ENCODE data around the gene CEND1. TPM values are rescaled to one million over a fixed set of nuclear protein-coding genes. Genes with fewer than 3 reads are reported as not detected.

CEND1 gene
- polyA plus RNA-seq, 1 donor from 2014 or later, result 11.8 TPM

DNA sequence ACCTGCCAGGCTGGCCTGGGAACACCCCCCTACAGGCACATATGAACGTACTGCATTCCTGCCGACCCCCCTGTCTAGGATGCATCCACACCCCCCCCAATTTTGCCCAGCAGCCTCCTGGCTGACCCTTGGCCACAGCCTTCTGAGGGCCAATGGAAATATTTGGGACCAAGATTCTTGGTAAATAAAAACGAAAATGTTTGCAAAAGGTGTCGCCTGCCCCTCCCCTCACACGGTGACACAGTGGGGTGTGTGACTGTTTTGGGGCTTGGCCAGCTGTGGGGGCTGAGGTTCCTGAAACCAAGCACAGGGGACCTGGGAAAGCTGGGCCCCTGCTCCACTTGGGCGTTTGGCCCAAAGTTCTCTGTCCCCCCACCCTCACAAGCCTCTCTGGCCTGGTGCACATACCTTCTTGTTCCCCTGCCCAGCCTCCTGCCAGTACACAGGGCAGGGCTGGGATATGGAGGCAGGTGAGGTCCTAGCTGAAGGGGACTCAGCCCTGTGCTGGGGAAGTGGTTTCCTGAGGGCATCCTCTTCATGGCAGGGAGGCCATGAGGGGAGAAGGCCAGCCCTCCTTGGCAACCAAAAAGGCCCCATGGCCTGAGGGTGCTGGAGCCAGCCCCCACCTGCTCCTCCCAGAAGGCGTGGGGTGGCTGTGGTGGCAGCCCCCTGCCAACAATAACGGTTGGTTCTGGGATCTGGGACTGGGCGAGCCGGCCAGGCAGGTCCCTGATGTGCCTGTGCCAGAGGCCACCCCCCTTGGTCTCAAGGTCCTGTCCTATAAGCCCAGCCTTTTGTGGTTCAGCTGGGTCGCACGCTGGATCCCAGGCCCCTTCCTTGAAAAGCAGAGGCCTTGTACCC is 35.7 kb upstream of the CEND1 start:
- no peak overlapping the region for H3K9ac ChIP-seq (ENCODE audit: low read length)
- H2AFZ ChIP-seq (ENCODE audit: low read depth, low read length), result no peak overlapping the region
- no peaks in the 10 kb centered on the region for H3K36me3 ChIP-seq (ENCODE audit: insufficient read depth, low read length)
- peaks cover 35% of the 10 kb centered on the region for H3K27me3 ChIP-seq (ENCODE audit: insufficient read depth, low read depth, low read length)
- H3K9me2 ChIP-seq (ENCODE audit: insufficient read depth, low read length), result no peaks in the 10 kb centered on the region
- H3K9me3 ChIP-seq (ENCODE audit: low read length), result no peaks in the 10 kb centered on the region
- H3K4me2 ChIP-seq (ENCODE audit: low read length), result no peak overlapping the region
- H3K27ac ChIP-seq (ENCODE audit: low read length), result no peak overlapping the region
- H3F3A ChIP-seq (ENCODE audit: insufficient read depth, low read length, poor library complexity, severe bottlenecking), result no peaks in the 10 kb centered on the region
- no peaks in the 10 kb centered on the region for H4K20me1 ChIP-seq (ENCODE audit: insufficient read depth)
- H3K79me2 ChIP-seq (replicated peaks; ENCODE audit: insufficient read depth, low read length), result no peaks in the 10 kb centered on the region
- TF ChIP-seq, protein P1, sequence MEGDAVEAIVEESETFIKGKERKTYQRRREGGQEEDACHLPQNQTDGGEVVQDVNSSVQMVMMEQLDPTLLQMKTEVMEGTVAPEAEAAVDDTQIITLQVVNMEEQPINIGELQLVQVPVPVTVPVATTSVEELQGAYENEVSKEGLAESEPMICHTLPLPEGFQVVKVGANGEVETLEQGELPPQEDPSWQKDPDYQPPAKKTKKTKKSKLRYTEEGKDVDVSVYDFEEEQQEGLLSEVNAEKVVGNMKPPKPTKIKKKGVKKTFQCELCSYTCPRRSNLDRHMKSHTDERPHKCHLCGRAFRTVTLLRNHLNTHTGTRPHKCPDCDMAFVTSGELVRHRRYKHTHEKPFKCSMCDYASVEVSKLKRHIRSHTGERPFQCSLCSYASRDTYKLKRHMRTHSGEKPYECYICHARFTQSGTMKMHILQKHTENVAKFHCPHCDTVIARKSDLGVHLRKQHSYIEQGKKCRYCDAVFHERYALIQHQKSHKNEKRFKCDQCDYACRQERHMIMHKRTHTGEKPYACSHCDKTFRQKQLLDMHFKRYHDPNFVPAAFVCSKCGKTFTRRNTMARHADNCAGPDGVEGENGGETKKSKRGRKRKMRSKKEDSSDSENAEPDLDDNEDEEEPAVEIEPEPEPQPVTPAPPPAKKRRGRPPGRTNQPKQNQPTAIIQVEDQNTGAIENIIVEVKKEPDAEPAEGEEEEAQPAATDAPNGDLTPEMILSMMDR (IDR thresholded peaks at IDR 0.05; ENCODE audit: poor library complexity, severe bottlenecking), result no peak
- no peak for TF ChIP-seq POLR2AphosphoS5 (IDR thresholded peaks at IDR 0.05)
- TF ChIP-seq TAF1 (IDR thresholded peaks at IDR 0.05; ENCODE audit: low read depth), result no peak
- TF ChIP-seq SMC3 (conservative IDR thresholded peaks at IDR 0.05; ENCODE audit: poor library complexity), result no peak
- TF ChIP-seq MXI1 (conservative IDR thresholded peaks at IDR 0.05; ENCODE audit: poor library complexity, severe bottlenecking), result no peak
- no peak for TF ChIP-seq EZH2 (IDR thresholded peaks at IDR 0.05; ENCODE audit: borderline replicate concordance, insufficient read depth, low read length, poor library complexity, severe bottlenecking)
- TF ChIP-seq, protein P2, sequence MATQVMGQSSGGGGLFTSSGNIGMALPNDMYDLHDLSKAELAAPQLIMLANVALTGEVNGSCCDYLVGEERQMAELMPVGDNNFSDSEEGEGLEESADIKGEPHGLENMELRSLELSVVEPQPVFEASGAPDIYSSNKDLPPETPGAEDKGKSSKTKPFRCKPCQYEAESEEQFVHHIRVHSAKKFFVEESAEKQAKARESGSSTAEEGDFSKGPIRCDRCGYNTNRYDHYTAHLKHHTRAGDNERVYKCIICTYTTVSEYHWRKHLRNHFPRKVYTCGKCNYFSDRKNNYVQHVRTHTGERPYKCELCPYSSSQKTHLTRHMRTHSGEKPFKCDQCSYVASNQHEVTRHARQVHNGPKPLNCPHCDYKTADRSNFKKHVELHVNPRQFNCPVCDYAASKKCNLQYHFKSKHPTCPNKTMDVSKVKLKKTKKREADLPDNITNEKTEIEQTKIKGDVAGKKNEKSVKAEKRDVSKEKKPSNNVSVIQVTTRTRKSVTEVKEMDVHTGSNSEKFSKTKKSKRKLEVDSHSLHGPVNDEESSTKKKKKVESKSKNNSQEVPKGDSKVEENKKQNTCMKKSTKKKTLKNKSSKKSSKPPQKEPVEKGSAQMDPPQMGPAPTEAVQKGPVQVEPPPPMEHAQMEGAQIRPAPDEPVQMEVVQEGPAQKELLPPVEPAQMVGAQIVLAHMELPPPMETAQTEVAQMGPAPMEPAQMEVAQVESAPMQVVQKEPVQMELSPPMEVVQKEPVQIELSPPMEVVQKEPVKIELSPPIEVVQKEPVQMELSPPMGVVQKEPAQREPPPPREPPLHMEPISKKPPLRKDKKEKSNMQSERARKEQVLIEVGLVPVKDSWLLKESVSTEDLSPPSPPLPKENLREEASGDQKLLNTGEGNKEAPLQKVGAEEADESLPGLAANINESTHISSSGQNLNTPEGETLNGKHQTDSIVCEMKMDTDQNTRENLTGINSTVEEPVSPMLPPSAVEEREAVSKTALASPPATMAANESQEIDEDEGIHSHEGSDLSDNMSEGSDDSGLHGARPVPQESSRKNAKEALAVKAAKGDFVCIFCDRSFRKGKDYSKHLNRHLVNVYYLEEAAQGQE (IDR thresholded peaks at IDR 0.05; ENCODE audit: borderline replicate concordance), result no peak
- no peak for TF ChIP-seq RAD21 (conservative IDR thresholded peaks at IDR 0.05)
- no peak for TF ChIP-seq EP300 (conservative IDR thresholded peaks at IDR 0.05; ENCODE audit: poor library complexity, severe bottlenecking)
- no peak overlapping the region for H3K4me3 ChIP-seq (ENCODE audit: low read length)

DNA sequence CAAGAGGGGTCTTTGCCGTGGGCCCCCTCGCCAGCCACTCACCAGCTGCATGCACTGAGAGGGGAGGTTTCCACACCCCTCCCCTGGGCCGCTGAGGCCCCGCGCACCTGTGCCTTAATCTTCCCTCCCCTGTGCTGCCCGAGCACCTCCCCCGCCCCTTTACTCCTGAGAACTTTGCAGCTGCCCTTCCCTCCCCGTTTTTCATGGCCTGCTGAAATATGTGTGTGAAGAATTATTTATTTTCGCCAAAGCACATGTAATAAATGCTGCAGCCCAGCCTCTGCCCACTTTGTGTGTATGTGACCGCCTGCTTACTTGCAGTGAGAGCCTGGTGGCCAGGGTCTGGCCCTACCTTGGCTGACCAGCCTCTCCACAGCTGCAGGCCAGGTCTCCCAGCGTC is 35.1 kb upstream of the CEND1 start:
- Histone ChIP-seq H3K27ac (ENCODE audit: low read length) (no peak overlapping the region), H3K79me2 (replicated peaks; ENCODE audit: insufficient read depth, low read length) (peaks cover 3% of the 10 kb centered on the region), H3K36me3 (ENCODE audit: insufficient read depth, low read length) (no peaks in the 10 kb centered on the region), H3K9me3 (ENCODE audit: low read length) (no peaks in the 10 kb centered on the region), H3K9me2 (ENCODE audit: insufficient read depth, low read length) (no peaks in the 10 kb centered on the region), H3F3A (ENCODE audit: insufficient read depth, low read length, poor library complexity, severe bottlenecking) (no peaks in the 10 kb centered on the region), H3K27me3 (ENCODE audit: insufficient read depth, low read depth, low read length) (peaks cover 29% of the 10 kb centered on the region), H2AFZ (ENCODE audit: low read depth, low read length) (no peak overlapping the region), H3K4me2 (ENCODE audit: low read length) (no peak overlapping the region), H4K20me1 (ENCODE audit: insufficient read depth) (no peaks in the 10 kb centered on the region), H3K9ac (ENCODE audit: low read length) (no peak overlapping the region), H3K4me3 (ENCODE audit: low read length) (no peak overlapping the region)
- TF ChIP-seq SMC3 (conservative IDR thresholded peaks at IDR 0.05; ENCODE audit: poor library complexity) (no peak), TAF1 (IDR thresholded peaks at IDR 0.05; ENCODE audit: low read depth) (no peak)
- TF ChIP-seq, protein P1 (IDR thresholded peaks at IDR 0.05; ENCODE audit: poor library complexity, severe bottlenecking), result no peak
- TF ChIP-seq, protein P2 (IDR thresholded peaks at IDR 0.05; ENCODE audit: borderline replicate concordance), result no peak
